Inflammatory macrophage treated with lipopolysaccharide for 4 hours (primary cell): ENCODE results near the gene RET.
A peak's percentile ranks its signal among the peaks of the same experiment; 100 is the strongest.

ENCODE experiments used
- DNase-seq: peaks from one replicate; pipeline ENCODE4 v3.0.0-alpha.2; 2020

RET gene

DNA sequence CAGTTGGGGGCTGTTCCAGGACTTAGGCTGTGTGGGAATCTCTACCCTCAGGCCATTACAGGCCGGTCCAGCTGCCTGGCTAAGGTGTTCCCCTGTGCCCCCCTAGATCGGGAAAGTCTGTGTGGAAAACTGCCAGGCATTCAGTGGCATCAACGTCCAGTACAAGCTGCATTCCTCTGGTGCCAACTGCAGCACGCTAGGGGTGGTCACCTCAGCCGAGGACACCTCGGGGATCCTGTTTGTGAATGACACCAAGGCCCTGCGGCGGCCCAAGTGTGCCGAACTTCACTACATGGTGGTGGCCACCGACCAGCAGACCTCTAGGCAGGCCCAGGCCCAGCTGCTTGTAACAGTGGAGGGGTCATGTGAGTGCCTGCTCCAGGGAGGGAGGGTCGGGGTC is 34.2 kb downstream of the RET start:
- no peak for DNase-seq

DNA sequence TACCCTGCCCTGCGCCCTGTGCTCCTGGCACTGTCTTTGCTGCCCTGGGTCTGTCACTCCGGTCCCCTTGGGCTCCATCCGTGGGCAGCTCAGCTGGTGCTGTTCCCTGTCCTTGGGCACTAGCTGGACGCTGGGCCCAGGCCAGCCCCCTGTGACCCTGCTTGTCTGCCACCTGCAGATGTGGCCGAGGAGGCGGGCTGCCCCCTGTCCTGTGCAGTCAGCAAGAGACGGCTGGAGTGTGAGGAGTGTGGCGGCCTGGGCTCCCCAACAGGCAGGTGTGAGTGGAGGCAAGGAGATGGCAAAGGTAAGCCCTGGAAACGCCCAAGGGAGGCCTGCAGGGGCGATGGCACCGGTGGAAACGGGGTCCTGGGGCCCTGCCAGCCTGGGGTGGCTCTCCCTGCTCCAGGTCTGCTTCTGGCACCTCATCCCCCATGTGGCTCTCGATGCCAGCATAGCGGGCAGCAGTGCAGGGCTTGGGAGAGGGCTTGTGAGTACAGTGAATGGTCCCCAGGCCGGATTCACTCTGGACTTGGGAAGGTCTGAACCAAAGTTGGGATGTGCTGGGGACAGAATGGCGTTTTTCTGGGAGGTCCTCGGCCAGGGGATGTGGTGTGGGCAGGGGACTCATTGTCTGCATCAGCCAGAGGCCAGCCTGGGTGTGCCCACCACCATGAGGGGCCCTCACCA is 35.2 kb downstream of the RET start:
- no peak for DNase-seq

DNA sequence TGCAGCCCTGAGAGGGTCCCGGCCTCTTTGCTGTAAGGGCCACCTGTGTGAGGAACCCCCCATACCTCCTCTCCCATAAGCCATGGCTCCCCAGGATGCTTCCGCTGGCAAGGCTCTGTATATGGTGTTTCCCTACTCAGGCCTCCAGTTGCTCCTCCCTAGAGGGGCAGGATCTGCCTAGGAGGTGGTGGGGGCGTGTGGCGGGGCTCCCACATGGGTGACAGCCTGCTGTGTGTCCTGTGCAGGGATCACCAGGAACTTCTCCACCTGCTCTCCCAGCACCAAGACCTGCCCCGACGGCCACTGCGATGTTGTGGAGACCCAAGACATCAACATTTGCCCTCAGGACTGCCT is 35.7 kb downstream of the RET start:
- DNase-seq: no peak

DNA sequence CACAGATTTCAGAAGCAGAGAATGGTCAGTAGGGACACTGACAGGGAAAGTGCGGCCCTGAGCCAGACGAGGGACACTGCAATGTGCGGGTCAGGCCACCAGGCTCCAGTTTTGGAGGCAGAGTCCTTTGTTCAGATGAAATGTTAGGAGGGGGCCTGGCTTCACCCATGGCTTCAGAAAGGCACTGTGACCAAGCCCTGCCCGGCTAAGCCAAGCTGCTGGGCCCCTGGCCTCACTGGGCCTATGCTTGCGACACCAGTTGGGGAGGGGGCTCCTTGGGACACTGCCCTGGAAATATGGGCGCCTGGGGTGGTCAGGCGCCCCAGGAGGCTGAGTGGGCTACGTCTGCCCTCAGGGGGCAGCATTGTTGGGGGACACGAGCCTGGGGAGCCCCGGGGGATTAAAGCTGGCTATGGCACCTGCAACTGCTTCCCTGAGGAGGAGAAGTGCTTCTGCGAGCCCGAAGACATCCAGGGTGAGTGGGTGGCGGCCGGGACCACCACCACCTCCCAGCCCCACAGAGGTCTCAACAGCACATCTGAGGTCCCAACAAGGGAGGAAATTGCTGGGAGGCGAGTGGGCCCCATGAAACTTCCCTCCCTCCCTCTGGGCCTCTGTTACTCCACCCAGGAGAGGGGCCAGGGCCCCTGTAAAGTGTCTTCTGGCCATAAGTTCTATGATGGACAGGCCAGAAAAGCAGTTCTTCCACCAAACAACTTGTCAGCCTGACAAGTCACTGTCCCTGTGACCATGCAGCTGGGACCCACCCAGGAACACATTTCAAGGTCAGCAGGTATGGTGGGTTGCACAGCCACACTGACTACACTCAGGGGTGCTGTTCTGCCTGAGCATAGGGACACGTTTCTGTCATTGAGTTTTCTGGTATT is 36.6 kb downstream of the RET start:
- DNase-seq: no peak

- DNase-seq: no peak
Measured at GRCh38 chr10:43114088-43114742, 37.3 kb downstream of the RET start.

GRCh38 chr10:43114743-43115611 is 38.1 kb downstream of the RET start:
- DNase-seq: no peak

- DNase-seq: no peak
Measured at GRCh38 chr10:43115881-43116595, 39.2 kb downstream of the RET start.

- no peak for DNase-seq
Measured at GRCh38 chr10:43116596-43116995, 39.7 kb downstream of the RET start.

GRCh38 chr10:43117031-43117776 is 40.3 kb downstream of the RET start:
- DNase-seq: no peak

- DNase-seq: no peak
Measured at GRCh38 chr10:43117777-43118583, 41.1 kb downstream of the RET start.

GRCh38 chr10:43118631-43119415 is 42.0 kb downstream of the RET start:
- no peak for DNase-seq

GRCh38 chr10:43119416-43120115 is 42.7 kb downstream of the RET start:
- no peak for DNase-seq

GRCh38 chr10:43120116-43120928 is 43.5 kb downstream of the RET start:
- DNase-seq: no peak

DNA sequence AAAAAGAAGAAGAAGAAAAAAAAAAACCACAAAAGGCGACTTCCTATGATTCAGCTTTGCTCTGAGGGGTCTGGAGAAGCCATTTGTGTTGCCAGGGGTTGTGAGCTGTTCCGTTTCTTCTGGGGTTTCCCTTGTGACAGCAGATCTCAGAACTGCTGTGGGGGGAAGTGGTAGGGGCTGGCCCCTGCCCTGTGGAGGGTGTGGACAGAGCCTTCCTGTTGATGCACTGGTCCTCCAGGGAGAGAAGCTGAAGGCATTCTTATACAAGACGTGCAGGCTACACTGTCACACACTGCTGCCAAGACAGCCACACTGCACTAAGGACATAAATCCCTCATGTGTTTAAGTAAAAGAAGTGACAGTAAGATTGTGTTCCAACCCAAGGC is 44.1 kb downstream of the RET start:
- peak; percentile 91 for DNase-seq

DNA sequence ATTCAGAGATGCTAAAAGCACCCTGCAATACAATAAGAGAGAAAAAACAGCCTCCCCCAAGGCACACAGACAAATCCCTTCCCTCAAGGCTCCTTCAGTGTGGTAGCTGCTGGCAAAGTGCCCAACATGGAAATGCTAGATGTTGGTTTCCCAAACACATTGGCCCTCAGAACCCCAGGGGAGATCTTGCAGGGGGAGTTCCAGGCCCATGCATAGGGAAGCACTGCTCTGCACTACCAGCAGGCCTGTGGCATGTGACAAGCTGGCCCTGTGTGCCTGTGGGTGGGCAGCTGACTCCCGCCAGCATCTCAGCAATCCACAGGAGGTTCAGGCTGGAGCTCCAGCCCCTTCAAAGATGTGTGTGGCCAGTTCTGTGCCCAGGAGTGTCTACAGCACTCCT is 44.6 kb downstream of the RET start:
- peak; percentile 58 for DNase-seq

DNA sequence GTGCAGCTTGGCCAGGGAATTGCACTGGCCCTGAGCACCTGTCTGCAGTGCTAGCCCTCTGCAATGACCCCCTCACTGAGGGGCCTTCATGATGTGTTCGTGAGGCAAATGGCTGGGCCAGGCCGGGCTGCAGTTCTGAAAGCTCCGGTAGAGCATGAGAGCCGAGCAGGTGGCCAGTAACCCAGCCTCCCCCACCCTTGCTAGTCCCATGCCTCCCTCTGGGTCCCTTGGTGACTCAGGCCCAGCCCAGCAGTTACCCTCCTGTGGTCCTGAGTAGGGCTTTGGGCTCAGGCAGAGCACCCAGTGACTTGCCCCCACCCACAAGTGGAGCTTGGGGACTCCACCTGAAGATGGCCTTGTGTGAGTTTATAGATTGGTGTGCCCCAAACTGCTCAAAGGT is 45.2 kb downstream of the RET start:
- no peak for DNase-seq

GRCh38 chr10:43122826-43123225 is 46.0 kb downstream of the RET start:
- DNase-seq: no peak
